HG02588 (cell line): Measurements from ENCODE around the gene DDX19B.
A peak's percentile ranks its signal among the peaks of the same experiment; 100 is the strongest.
"Not testable (repeated sequence)": the region's sequence is repeated elsewhere in the genome, so short reads cannot be mapped to it uniquely, and the experiment has no call there.

Experiments used
- ATAC-seq: cut with Tn5 transposase; IDR thresholded peaks from one replicate; pipeline ENCODE4 v1.9.1; 2021; ENCODE audit warnings: mild to moderate bottlenecking, moderate library complexity; ENCODE audit not compliant: unreplicated experiment

Gene DDX19B

DNA sequence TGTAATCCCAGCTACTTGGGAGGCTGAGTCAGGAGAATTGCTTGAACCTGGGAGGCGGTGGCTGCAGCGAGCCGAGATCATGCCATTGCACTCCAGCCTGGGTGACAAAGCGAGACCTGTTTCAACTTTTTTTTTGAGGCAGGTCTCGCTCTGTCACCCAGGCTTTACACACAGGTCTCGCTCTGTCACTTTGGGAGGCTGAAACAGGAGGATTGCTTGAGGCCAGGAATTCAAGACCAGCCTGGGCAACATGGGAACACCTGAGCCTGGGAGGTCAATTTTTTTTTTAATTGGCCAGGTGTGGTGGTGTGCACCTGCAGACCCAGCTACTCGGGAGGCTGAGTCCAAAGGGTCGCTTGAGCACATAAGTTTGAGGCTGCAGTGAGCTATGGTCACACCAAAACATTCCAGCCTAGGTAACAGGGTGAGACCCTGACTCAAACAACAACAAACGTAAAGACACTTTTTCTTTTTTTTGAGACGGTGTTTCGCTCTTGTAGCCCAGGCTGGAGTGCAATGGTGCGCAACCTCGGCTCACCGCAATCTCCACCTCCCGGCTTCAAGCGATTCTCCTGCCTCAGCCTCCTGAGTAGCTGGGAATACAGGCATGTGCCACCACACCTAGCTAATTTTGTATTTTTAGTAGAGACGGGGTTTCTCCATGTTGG, 11.5 kb upstream of the DDX19B start:
- ATAC-seq, result not testable (repeated sequence)

- ATAC-seq, result peak; percentile 96
Observed at GRCh38 chr16:70289229-70290094, 9.5 kb upstream of the DDX19B start, which contains the start of gene AARS1. AARS1 (minus strand) TSS chr16:70289506; CDS start chr16:70282763, 6,743 bp downstream.

GRCh38 chr16:70290949-70291519, 8.0 kb upstream of the DDX19B start:
- ATAC-seq, result no peak

DNA sequence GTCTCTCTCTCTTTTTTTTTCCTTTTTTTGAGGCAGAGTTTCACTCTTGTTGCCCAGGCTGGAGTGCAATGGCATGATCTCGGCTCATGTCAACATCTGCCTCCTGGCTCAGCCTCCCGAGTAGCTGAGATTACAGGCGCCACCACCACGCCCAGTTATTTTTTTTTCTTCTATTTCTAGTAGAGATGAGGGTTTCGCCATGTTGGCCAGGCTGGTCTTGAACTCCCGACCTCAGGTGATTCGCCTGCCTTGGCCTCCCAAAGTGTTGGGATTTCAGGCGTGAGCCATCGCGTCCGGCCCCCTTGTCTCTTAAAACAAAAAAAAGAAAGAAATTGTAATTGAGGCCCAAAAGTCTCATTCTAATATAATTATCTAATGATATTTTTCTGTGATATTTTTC, 6.8 kb upstream of the DDX19B start:
- not testable (repeated sequence) for ATAC-seq

GRCh38 chr16:70294385-70295025, 4.5 kb upstream of the DDX19B start:
- ATAC-seq, result no peak

DNA sequence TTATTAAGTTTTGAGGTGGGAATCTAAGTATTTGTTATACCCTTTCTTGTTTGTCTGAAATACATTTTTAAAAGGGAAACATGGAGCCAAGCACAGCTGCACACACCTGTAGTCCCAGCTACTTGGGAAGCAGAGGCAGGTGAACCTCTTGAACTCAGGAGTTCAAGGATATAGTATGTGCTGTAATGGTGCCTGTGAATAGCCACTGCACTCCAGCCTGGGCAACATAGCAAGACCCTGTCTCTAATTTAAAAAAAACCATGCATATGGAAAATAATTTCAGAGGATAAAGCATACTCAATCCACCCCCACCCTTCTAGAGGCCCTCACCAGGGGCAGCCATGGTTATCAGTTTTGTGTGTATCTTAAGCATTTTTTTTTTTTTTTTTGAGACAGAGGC, 3.4 kb upstream of the DDX19B start:
- no peak for ATAC-seq

GRCh38 chr16:70301121-70301520, 2.1 kb downstream of the DDX19B start:
- ATAC-seq, result no peak

- ATAC-seq, result no peak
Observed at GRCh38 chr16:70302745-70303144, 3.8 kb downstream of the DDX19B start.

- no peak for ATAC-seq
Observed at GRCh38 chr16:70304892-70305448, 6.0 kb downstream of the DDX19B start.

DNA sequence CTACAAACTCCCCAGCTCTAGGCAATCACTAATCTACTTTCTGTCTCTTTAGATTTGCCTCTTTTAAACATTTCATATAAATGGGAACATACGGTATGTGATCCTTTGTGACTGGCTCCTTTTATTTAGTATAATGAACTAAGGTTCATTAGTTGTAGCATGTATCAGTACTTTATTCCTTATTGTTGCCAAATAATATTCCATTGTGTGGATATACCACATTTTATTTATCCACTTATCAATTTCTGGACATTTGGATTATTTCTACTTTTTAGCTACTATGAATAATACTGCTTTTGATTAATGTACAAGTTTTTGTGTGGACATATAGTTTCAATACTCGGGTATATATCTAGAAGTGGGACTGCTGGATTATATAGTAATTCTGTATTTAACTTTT, 7.9 kb downstream of the DDX19B start:
- ATAC-seq, result no peak

- not testable (repeated sequence) for ATAC-seq
Observed at GRCh38 chr16:70307726-70308125, 8.7 kb downstream of the DDX19B start.

DNA sequence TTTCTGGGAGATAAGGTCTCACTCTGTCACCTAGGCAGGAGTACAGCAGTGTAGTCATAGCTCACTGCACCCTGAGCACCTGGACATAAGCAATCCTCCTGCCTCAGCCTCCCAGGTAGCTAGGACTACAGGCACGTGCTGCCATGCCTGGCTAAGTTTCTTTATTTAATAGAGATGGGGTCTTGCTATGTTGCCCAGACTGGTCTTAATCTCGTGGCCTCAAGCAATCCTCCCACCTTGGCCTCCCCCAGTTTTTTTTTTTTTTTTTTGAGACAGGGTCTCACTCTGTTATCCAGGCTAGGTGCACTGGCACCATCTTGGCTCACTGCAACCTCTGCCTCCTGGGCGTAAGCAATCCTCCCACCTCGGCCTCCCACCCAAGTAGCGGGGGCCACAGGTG, 21.1 kb downstream of the DDX19B start:
- ATAC-seq, result no peak

DNA sequence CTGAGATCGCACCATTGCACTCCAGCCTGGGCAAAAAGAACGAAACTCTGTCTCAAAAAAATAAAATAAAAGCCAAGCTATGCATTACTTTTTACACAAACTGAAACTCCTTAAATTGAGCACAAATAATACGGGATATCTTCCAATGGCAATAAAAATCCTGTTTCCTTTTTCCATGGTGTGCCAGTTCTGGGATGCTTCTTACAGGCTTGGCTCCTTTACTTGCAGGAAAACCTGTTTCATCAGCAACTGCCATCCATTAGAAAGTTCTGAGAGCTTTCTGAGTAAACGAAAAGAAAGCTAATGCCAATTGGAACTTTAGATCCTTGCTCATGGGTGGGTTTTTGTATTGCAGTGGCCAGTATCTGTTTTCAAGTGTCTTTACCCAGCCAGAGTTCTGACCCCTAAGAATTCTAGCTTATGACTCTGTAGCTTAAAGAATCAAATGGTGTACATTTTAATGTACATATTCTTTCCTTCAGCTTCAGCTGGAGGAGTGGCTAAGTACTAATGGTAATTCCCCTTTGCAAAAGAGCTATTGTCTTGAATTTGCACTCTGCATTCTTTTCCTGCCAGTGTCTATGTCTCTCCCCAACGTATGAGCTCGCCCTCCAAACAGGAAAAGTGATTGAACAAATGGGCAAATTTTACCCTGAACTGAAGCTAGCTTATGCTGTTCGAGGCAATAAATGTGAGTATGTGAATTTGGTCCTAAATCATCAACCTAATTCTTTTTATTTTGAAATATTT, 26.2 kb downstream of the DDX19B start:
- ATAC-seq, result no peak

DNA sequence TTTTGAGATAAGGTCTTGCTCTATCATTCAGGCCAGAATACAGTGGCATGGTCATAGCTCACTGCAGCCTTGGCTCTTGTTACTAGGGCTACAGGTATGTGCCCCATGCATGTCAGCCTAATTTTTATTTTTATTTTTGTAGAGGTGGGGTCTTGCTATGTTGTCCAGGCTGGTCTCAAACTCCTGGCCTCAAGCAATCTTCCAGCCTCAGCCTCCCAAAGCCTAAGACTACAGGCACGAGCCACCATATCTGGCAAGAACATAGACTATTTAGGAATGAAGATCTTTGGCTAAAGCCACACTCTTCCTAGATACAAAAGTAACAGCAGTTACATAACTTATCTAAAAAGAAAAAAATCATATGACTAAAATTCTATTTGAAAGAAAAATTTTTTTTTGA, 32.1 kb downstream of the DDX19B start:
- ATAC-seq, result no peak

DNA sequence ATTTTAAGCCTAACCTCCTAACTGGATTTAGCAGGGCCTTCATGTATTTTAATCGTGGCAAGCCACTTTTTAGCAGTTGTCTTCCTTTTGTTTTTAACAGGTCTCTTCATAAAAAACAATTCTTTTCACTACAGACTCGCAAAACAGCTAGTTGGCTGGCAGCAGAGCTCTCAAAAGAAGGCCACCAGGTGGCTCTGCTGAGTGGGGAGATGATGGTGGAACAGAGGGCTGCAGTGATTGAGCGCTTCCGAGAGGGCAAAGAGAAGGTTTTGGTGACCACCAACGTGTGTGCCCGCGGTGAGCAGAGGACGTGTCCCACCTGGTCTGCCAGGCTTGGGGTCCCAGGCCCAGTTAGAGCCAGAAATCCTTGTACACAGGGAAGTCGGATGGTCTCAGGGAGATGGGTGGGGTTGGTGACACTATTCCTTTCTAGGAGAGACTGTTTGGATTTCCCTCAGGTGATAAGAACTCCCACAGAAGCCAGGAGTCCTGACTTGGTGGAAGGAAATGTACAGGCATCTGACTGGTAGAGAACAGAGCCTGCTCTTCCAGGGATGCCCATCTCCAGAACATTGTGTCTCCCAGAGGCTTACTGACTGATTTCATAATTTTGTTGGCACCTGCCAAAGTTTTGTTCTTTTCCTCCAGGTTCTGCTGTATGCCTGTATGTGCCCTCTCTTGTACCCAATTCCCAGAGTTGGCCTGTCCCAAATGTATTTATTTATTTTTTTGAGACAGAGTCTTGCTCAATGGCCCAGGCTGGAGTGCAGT, 32.8 kb downstream of the DDX19B start:
- ATAC-seq, result no peak

DNA sequence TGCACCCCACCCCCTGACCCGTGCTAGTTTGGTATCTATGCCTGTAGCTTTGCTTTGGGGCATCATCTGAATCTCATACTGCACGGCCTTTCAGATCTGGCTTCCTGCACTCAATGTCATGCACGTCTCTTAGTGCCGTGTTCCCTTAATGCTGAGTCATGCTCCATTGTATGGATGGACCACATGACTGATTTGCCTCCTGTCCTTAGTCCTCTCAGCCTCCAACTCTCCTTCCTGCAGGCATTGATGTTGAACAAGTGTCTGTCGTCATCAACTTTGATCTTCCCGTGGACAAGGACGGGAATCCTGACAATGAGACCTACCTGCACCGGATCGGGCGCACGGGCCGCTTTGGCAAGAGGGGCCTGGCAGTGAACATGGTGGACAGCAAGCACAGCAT, 33.7 kb downstream of the DDX19B start:
- ATAC-seq, result not testable (repeated sequence)

DNA sequence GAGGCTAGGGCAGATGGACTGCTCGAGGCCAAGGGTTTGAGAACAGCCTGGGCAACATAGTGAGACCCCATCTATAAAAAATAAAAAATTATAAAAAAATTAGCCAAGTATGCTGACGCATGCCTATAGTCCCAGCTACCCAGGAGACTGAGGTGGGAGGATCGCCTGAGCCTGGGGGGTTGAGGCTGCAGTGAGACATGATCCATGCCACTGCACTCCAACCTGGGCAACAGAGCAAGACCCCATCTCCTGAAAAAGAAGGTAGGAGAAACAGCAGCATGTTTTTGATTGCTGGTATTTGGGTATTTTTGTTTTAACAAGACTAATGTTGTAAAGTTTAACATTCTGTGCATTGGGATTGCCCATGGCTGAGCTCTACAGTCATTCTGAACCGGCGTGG, 38.8 kb downstream of the DDX19B start:
- ATAC-seq, result no peak

DNA sequence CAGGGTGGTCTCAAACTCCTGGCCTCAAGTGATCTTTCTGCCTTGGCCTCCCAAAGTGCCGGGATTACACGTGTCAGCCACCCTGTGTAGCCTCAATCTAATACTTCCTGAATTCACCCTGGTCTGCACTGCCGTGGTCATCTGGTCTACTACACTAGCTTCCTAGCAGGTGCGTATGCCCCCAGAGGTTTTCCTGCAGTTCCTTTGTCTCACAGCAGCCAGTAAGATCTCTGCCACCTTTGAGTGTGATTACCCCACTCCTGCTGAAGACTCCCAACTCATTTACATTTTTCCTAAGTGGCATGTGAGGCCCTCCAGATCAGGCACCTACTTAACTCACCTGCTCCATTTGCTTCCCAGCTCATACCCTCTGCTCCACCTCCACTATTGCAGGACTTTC, 42.6 kb downstream of the DDX19B start:
- no peak for ATAC-seq

DNA sequence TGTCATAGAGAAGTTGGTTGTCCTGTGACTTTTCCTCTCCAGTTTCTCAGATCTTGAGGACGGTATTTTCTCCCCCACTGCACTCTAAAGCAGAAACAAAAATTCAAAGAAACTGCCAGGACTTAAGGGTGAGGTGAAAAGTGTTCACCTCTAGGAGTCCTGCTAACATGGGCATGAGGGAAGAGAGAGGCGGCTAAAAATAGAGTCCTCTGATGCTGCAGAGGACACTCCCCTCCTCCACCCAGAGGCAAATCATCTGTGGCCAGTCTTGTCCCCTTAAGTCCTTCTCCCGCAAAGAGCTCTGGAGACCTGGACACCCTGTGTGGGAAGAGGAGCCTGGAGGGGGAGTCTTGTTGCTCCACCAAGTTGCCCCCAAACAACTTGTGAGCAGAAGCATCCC, 43.0 kb downstream of the DDX19B start:
- ATAC-seq, result no peak

DNA sequence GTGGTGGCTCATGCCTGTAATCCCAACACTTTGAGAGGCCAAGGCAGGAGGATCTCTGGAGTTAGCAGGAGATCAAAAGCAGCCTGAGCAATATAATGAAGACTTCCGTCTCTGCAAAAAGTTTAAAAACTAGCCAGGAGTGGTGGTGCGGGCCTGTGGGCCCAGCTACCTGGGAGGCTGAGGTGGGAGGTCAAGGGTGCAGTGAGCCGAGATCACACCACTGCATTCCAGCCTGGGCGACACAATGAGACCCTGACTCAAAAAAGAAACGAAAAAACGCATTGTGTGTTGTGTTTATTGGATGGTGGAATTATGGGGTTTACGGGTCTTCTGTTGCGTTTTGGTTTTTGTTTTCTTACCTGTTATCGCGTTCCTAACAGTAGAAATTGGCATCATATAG, 46.9 kb downstream of the DDX19B start:
- ATAC-seq, result no peak
